ENCODE results near the gene TLCD3B. TPM values are rescaled to one million over a fixed set of nuclear protein-coding genes. Genes with fewer than 3 reads are reported as not detected.
A peak's percentile ranks its signal among the peaks of the same experiment; 100 is the strongest.

TLCD3B gene
- total and polyA plus RNA-seq, 9 of the 15 experiments (the other 6 are each of a cell fraction or from before 2014, with no cell fraction given) = 0.10 to 0.52 (median 0.23) TPM; not detected in 4

- no peak for TF ChIP-seq ZBTB9 (CRISPR knock-in tag; IDR thresholded peaks at IDR 0.05)
- no peak for TF ChIP-seq ZFP91 (CRISPR knock-in tag; IDR thresholded peaks at IDR 0.05)
- TF ChIP-seq ZNF134 (CRISPR knock-in tag; conservative IDR thresholded peaks at IDR 0.05) = no peak
- TF ChIP-seq YY1 (IDR thresholded peaks at IDR 0.05; ENCODE audit: borderline replicate concordance in 1 of 3, control insufficient read depth in 1 of 3, extremely low read depth in 1 of 3, insufficient read depth in 3 of 3, insufficient read length in 1 of 3, insufficient replicate concordance in 2 of 3, low read depth in 1 of 3, low read length in 2 of 3) = no peak
- no peak for TF ChIP-seq CBX3 (IDR thresholded peaks at IDR 0.05; ENCODE audit: borderline replicate concordance in 1 of 2, low read length in 2 of 2)
- TF ChIP-seq FOXO4 (CRISPR knock-in tag; IDR thresholded peaks at IDR 0.05) = no peak
- 0 out of 2 replicates have a peak, but pooled peaks have one; percentile 10 for TF ChIP-seq BHLHE40 (IDR thresholded peaks at IDR 0.05; ENCODE audit: low read length)
- TF ChIP-seq ZNF263 (CRISPR knock-in tag; IDR thresholded peaks at IDR 0.05; ENCODE audit: borderline replicate concordance) = no peak
- 0 out of 2 replicates have a peak, but pooled peaks have one; percentile 46 for TF ChIP-seq NR3C1 (CRISPR knock-in tag; IDR thresholded peaks at IDR 0.05)
- TF ChIP-seq ZBTB8A (IDR thresholded peaks at IDR 0.05; ENCODE audit: partially characterized antibody) = no peak
- no peak for TF ChIP-seq DLX4 (CRISPR knock-in tag; IDR thresholded peaks at IDR 0.05)
- TF ChIP-seq TAF9B (IDR thresholded peaks at IDR 0.05; ENCODE audit: partially characterized antibody) = no peak
- TF ChIP-seq SMARCE1 (IDR thresholded peaks at IDR 0.05) = no peak
- no peak for TF ChIP-seq PPARD (CRISPR knock-in tag; IDR thresholded peaks at IDR 0.05)
Measured at GRCh38 chr16:29994600-29995323, 36.3 kb downstream of the TLCD3B start (continued).

All from K562 (cell line).